HCT116 (cell line): Measurements from ENCODE around the gene ACYP1.

ENCODE experiments used
- EGR1 ChIP-seq: IDR thresholded peaks from 2 replicates; pipeline ENCODE4 v1.6.1; 2012; ENCODE audit warnings: low read depth
- EZH2 ChIP-seq: fragments of 200-600 bp; sonication (generic); IDR thresholded peaks from 2 replicates; pipeline ENCODE4 v1.6.1; 2017; ENCODE audit warnings: antibody characterized with exemption, mixed run types
- JUND ChIP-seq: IDR thresholded peaks from 2 replicates; pipeline ENCODE4 v1.6.1; 2012
- MAX ChIP-seq: IDR thresholded peaks from 2 replicates; pipeline ENCODE4 v1.6.1; 2012
- POLR2A ChIP-seq: IDR thresholded peaks from 2 replicates; pipeline ENCODE4 v1.7.0; 2011; ENCODE audit warnings: borderline replicate concordance; ENCODE audit not compliant: insufficient read depth, insufficient read length; ENCODE audit errors: extremely low read depth
- POLR2AphosphoS5 ChIP-seq: IDR thresholded peaks from 2 replicates; pipeline ENCODE4 v1.6.1; 2011; ENCODE audit warnings: mild to moderate bottlenecking, low read depth, low read length, moderate library complexity
- REST ChIP-seq: IDR thresholded peaks from 2 replicates; pipeline ENCODE4 v1.6.1; 2012; ENCODE audit warnings: low read depth
- YY1 ChIP-seq: IDR thresholded peaks from 2 replicates; pipeline ENCODE4 v1.6.1; 2011; ENCODE audit warnings: low read length, low read depth, moderate library complexity, mild to moderate bottlenecking; ENCODE audit not compliant: insufficient replicate concordance; ENCODE audit errors: extremely low read depth
- ZBTB33 ChIP-seq: IDR thresholded peaks from 2 replicates; pipeline ENCODE4 v1.6.1; 2011; ENCODE audit warnings: mild to moderate bottlenecking, low read length, moderate library complexity; ENCODE audit not compliant: insufficient replicate concordance; ENCODE audit errors: extremely low read depth
- TF ChIP-seq, protein P1 (sequence below), 3 experiments: fragments of 200-600 bp in 1 of 3; sonication (generic) in 1 of 3; IDR thresholded peaks in 2 of 3; conservative IDR thresholded peaks in 1 of 3; 2 replicates each; pipeline ENCODE4 v1.5.1; 2012 to 2017; ENCODE audit warnings: low read depth in 2 of 3, low read length in 2 of 3, antibody characterized with exemption in 1 of 3, borderline replicate concordance in 1 of 3, control low read depth in 1 of 3, mild to moderate bottlenecking in 1 of 3, mixed read lengths in 1 of 3, mixed run types in 1 of 3, moderate library complexity in 1 of 3; ENCODE audit not compliant: insufficient read depth in 1 of 3

DNA sequence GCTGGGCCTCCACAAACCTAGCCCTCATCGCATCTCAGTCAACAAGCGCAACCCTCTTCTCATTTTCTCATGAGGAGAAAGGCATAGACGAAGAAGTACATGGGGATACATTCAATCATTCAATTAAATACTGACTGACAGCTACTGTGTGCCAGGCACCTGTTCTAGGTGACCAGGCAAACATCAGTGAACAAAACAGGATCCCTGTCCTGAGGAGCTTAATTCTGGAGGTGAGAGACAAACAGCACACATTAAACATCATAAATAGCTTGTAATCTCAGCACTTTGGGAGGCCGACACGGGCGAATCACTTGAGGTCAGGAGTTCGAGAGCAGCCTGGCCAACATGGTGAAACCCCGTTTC is 362 bp upstream of the ACYP1 start:
- no peak for TF ChIP-seq REST
- TF ChIP-seq, protein P1, sequence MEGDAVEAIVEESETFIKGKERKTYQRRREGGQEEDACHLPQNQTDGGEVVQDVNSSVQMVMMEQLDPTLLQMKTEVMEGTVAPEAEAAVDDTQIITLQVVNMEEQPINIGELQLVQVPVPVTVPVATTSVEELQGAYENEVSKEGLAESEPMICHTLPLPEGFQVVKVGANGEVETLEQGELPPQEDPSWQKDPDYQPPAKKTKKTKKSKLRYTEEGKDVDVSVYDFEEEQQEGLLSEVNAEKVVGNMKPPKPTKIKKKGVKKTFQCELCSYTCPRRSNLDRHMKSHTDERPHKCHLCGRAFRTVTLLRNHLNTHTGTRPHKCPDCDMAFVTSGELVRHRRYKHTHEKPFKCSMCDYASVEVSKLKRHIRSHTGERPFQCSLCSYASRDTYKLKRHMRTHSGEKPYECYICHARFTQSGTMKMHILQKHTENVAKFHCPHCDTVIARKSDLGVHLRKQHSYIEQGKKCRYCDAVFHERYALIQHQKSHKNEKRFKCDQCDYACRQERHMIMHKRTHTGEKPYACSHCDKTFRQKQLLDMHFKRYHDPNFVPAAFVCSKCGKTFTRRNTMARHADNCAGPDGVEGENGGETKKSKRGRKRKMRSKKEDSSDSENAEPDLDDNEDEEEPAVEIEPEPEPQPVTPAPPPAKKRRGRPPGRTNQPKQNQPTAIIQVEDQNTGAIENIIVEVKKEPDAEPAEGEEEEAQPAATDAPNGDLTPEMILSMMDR (IDR thresholded peaks at IDR 0.05 in 2 of 3, conservative IDR thresholded peaks at IDR 0.05 in 1 of 3; ENCODE audit: borderline replicate concordance in 1 of 3, insufficient read depth in 1 of 3, low read depth in 2 of 3, low read length in 2 of 3) = no peak
- TF ChIP-seq POLR2AphosphoS5 = no peak
- no peak for TF ChIP-seq ZBTB33
- TF ChIP-seq EGR1 = no peak
- no peak for TF ChIP-seq POLR2A
- TF ChIP-seq JUND = no peak
- no peak for TF ChIP-seq MAX
- TF ChIP-seq YY1 = no peak
- no peak for TF ChIP-seq EZH2
